Activated CD4-positive, alpha-beta T cell treated with anti-CD3 and anti-CD28 coated beads, Interleukin-2, amount 10 ng/mL, durations not matched to agents 24 days and 14 days (primary cell): ENCODE results near the gene MAOA. TPM values are rescaled to one million over a fixed set of nuclear protein-coding genes. Genes with fewer than 3 reads are reported as not detected.
A peak's percentile ranks its signal among the peaks of the same experiment; 100 is the strongest.
"Not testable (repeated sequence)": the region's sequence is repeated elsewhere in the genome, so short reads cannot be mapped to it uniquely, and the experiment has no call there.

Experiments used
- DNase-seq: peaks from one replicate; pipeline ENCODE4 v3.0.0; 2022
- H3K27ac Mint-ChIP-seq: one replicate; pipeline ENCODE4 v1.8.0; 2022; ENCODE audit warnings: mild to moderate bottlenecking, mixed read lengths
- H3K27me3 Mint-ChIP-seq: one replicate; pipeline ENCODE4 v1.8.0; 2022; ENCODE audit warnings: mixed read lengths
- H3K36me3 Mint-ChIP-seq: one replicate; pipeline ENCODE4 v1.8.0; 2022; ENCODE audit warnings: low read depth, mild to moderate bottlenecking, mixed read lengths
- H3K4me1 Mint-ChIP-seq: one replicate; pipeline ENCODE4 v1.8.0; 2021; ENCODE audit warnings: mixed read lengths
- H3K4me3 Mint-ChIP-seq: one replicate; pipeline ENCODE4 v1.8.0; 2022; ENCODE audit warnings: mild to moderate bottlenecking, moderate library complexity, mixed read lengths
- H3K9me3 Mint-ChIP-seq: one replicate; pipeline ENCODE4 v1.8.0; 2021; ENCODE audit warnings: mixed read lengths
- intact Hi-C: fragments of 100-400 bp; cut with micrococcal nuclease; formaldehyde crosslinking; loops from one replicate; pipeline ENCODE4 v1.15.1; 2023
- total RNA-seq: library from RNA; stranded (reverse); gene quantifications from 2 replicates; pipeline ENCODE4 v1.2.3, GENCODE V29; 2022

MAOA gene
- 1.8 and 2.0 TPM in 2 replicates for total RNA-seq

GRCh38 chrX:43656005-43656494 is at the start of gene MAOA:
Gene MAOA (plus strand): TSS chrX:43656299. CDS start chrX:43656342, 43 bp downstream.
- Mint-ChIP-seq H3K36me3 (no peaks in the 10 kb centered on the region), H3K4me1 (peaks cover 7% of the 10 kb centered on the region), H3K27me3 (peaks cover 7% of the 10 kb centered on the region), H3K4me3 (peak within 1 kb of the TSS; percentile 90), H3K9me3 (no peaks in the 10 kb centered on the region), H3K27ac (peak within 1 kb of the TSS; percentile 56)
- intact Hi-C loops: no loop called here
- DNase-seq: peak; percentile 74

GRCh38 chrX:43612400-43612799 is 43.7 kb upstream of the MAOA start:
- H3K9me3 Mint-ChIP-seq: peaks cover 9% of the 10 kb centered on the region
- no peak overlapping the region for H3K4me3 Mint-ChIP-seq
- DNase-seq: no peak
- H3K4me1 Mint-ChIP-seq: no peaks in the 10 kb centered on the region
- no peak overlapping the region for H3K27ac Mint-ChIP-seq
- H3K36me3 Mint-ChIP-seq: no peaks in the 10 kb centered on the region
- intact Hi-C loops: no loop called here
- peaks cover 4% of the 10 kb centered on the region for H3K27me3 Mint-ChIP-seq

GRCh38 chrX:43615660-43616059 is 40.4 kb upstream of the MAOA start:
- peaks cover 4% of the 10 kb centered on the region for H3K27me3 Mint-ChIP-seq

GRCh38 chrX:43618366-43619205 is 37.5 kb upstream of the MAOA start:
- no peak overlapping the region for H3K27ac Mint-ChIP-seq
- H3K27me3 Mint-ChIP-seq: peaks cover 4% of the 10 kb centered on the region
- no peaks in the 10 kb centered on the region for H3K36me3 Mint-ChIP-seq
- H3K4me1 Mint-ChIP-seq: no peaks in the 10 kb centered on the region
- H3K9me3 Mint-ChIP-seq: peaks cover 13% of the 10 kb centered on the region
- no peak for DNase-seq
- no peak overlapping the region for H3K4me3 Mint-ChIP-seq
- intact Hi-C loops: no loop called here

More at GRCh38 chrX:43615660-43616059, 40.4 kb upstream of the MAOA start:
- no peak overlapping the region for H3K4me3 Mint-ChIP-seq
- no peak for DNase-seq
- intact Hi-C loops: no loop called here
- H3K27ac Mint-ChIP-seq: no peak overlapping the region
- H3K9me3 Mint-ChIP-seq: peaks cover 13% of the 10 kb centered on the region
- no peaks in the 10 kb centered on the region for H3K4me1 Mint-ChIP-seq
- H3K36me3 Mint-ChIP-seq: no peaks in the 10 kb centered on the region

GRCh38 chrX:43619861-43620260 is 36.2 kb upstream of the MAOA start:
- H3K36me3 Mint-ChIP-seq, intact Hi-C loops, DNase-seq, H3K4me1 Mint-ChIP-seq, H3K27me3 Mint-ChIP-seq, H3K27ac Mint-ChIP-seq, H3K4me3 Mint-ChIP-seq: not testable (repeated sequence)
- peaks cover 13% of the 10 kb centered on the region for H3K9me3 Mint-ChIP-seq

- no peak overlapping the region for H3K27ac Mint-ChIP-seq
- no peaks in the 10 kb centered on the region for H3K9me3 Mint-ChIP-seq
- no peaks in the 10 kb centered on the region for H3K27me3 Mint-ChIP-seq
- no peak overlapping the region for H3K4me3 Mint-ChIP-seq
- no peaks in the 10 kb centered on the region for H3K4me1 Mint-ChIP-seq
- intact Hi-C loops: no loop called here
- DNase-seq: no peak
- no peaks in the 10 kb centered on the region for H3K36me3 Mint-ChIP-seq
Measured at GRCh38 chrX:43627147-43627546, 29.0 kb upstream of the MAOA start.

- intact Hi-C loops: no loop called here
- Mint-ChIP-seq H3K4me1 (no peaks in the 10 kb centered on the region), H3K4me3 (no peak overlapping the region), H3K9me3 (no peaks in the 10 kb centered on the region), H3K27ac (no peak overlapping the region), H3K27me3 (no peaks in the 10 kb centered on the region), H3K36me3 (no peaks in the 10 kb centered on the region)
- DNase-seq: no peak
Measured at GRCh38 chrX:43627669-43628068, 28.4 kb upstream of the MAOA start.

- no peaks in the 10 kb centered on the region for H3K9me3 Mint-ChIP-seq
- intact Hi-C loops: no loop called here
- no peaks in the 10 kb centered on the region for H3K4me1 Mint-ChIP-seq
- no peaks in the 10 kb centered on the region for H3K27me3 Mint-ChIP-seq
- H3K4me3 Mint-ChIP-seq: no peak overlapping the region
- H3K36me3 Mint-ChIP-seq: no peaks in the 10 kb centered on the region
- no peak for DNase-seq
- H3K27ac Mint-ChIP-seq: no peak overlapping the region
Measured at GRCh38 chrX:43629229-43629628, 26.9 kb upstream of the MAOA start.

GRCh38 chrX:43631841-43632240 is 24.3 kb upstream of the MAOA start:
- no peak overlapping the region for H3K4me3 Mint-ChIP-seq
- H3K36me3 Mint-ChIP-seq: no peaks in the 10 kb centered on the region
- H3K9me3 Mint-ChIP-seq: no peaks in the 10 kb centered on the region
- no peak overlapping the region for H3K27ac Mint-ChIP-seq
- no peaks in the 10 kb centered on the region for H3K27me3 Mint-ChIP-seq
- DNase-seq: no peak
- intact Hi-C loops: no loop called here
- H3K4me1 Mint-ChIP-seq: no peaks in the 10 kb centered on the region

- Mint-ChIP-seq H3K27me3 (no peaks in the 10 kb centered on the region), H3K27ac (no peak overlapping the region), H3K4me3 (no peak overlapping the region), H3K4me1 (no peaks in the 10 kb centered on the region), H3K9me3 (no peaks in the 10 kb centered on the region), H3K36me3 (no peaks in the 10 kb centered on the region)
- no peak for DNase-seq
- intact Hi-C loops: no loop called here
Measured at GRCh38 chrX:43633081-43633480, 23.0 kb upstream of the MAOA start.

GRCh38 chrX:43633757-43634156 is 22.3 kb upstream of the MAOA start:
- Mint-ChIP-seq H3K4me3 (no peak overlapping the region), H3K27ac (no peak overlapping the region), H3K9me3 (no peaks in the 10 kb centered on the region), H3K4me1 (no peaks in the 10 kb centered on the region), H3K27me3 (no peaks in the 10 kb centered on the region), H3K36me3 (no peaks in the 10 kb centered on the region)
- no peak for DNase-seq
- intact Hi-C loops: no loop called here

GRCh38 chrX:43640482-43640881 is 15.6 kb upstream of the MAOA start:
- no peak overlapping the region for H3K27ac Mint-ChIP-seq
- DNase-seq: no peak
- intact Hi-C loops: no loop called here
- no peaks in the 10 kb centered on the region for H3K4me1 Mint-ChIP-seq
- H3K27me3 Mint-ChIP-seq: no peaks in the 10 kb centered on the region
- no peaks in the 10 kb centered on the region for H3K9me3 Mint-ChIP-seq
- H3K4me3 Mint-ChIP-seq: no peak overlapping the region
- no peaks in the 10 kb centered on the region for H3K36me3 Mint-ChIP-seq

GRCh38 chrX:43641691-43642090 is 14.4 kb upstream of the MAOA start:
- Mint-ChIP-seq H3K4me3 (no peak overlapping the region), H3K36me3 (no peaks in the 10 kb centered on the region), H3K27ac (no peak overlapping the region), H3K4me1 (no peaks in the 10 kb centered on the region), H3K9me3 (no peaks in the 10 kb centered on the region), H3K27me3 (no peaks in the 10 kb centered on the region)
- intact Hi-C loops: no loop called here
- DNase-seq: no peak

- intact Hi-C loops: no loop called here
- no peaks in the 10 kb centered on the region for H3K4me1 Mint-ChIP-seq
- H3K36me3 Mint-ChIP-seq: no peaks in the 10 kb centered on the region
- H3K27ac Mint-ChIP-seq: no peak overlapping the region
- H3K4me3 Mint-ChIP-seq: no peak overlapping the region
- no peak for DNase-seq
- no peaks in the 10 kb centered on the region for H3K27me3 Mint-ChIP-seq
- H3K9me3 Mint-ChIP-seq: no peaks in the 10 kb centered on the region
Measured at GRCh38 chrX:43643201-43643600, 12.9 kb upstream of the MAOA start.

GRCh38 chrX:43643662-43644061 is 12.4 kb upstream of the MAOA start:
- Mint-ChIP-seq H3K36me3 (no peaks in the 10 kb centered on the region), H3K27ac (no peak overlapping the region), H3K4me3 (no peak overlapping the region), H3K9me3 (no peaks in the 10 kb centered on the region), H3K4me1 (no peaks in the 10 kb centered on the region), H3K27me3 (no peaks in the 10 kb centered on the region)
- DNase-seq: no peak
- intact Hi-C loops: no loop called here
